HepG2 (cell line): Measurements from ENCODE around the gene SUN1. TPM values are rescaled to one million over a fixed set of nuclear protein-coding genes. Genes with fewer than 3 reads are reported as not detected.
"Not testable (repeated sequence)": the region's sequence is repeated elsewhere in the genome, so short reads cannot be mapped to it uniquely, and the experiment has no call there.

Source experiments
- ATAC-seq: fragments of 200-7000 bp; cut with Tn5 transposase; 3 replicates; pipeline ENCODE4 v1.9.1; 2020; ENCODE audit warnings: mild to moderate bottlenecking, moderate library complexity
- BruUV-seq: library from RNA; stranded (reverse); fragments of 400-500 nt; replicated peaks from 2 replicates; lab custom pipeline; 2021; lab: Mats Ljungman, UMichigan
- CTCF ChIA-PET: fragments of 300-600 bp; formaldehyde crosslinking; extraction: SDS; loops from one replicate; lab custom pipeline; 2021; ENCODE audit warnings: low total read pairs, inconsistent platforms, low intra/inter-chr PET ratio; lab: Yijun Ruan, JAX
- POLR2A ChIA-PET: fragments of 350-600 bp; sonication (Branson Sonifier 250); formaldehyde crosslinking; loops from one replicate; lab custom pipeline; 2020; ENCODE audit warnings: antibody characterized with exemption, inconsistent platforms; lab: Yijun Ruan, JAX
- DNase-seq: peaks from one replicate; pipeline ENCODE4 v3.0.0-alpha.2; 2015; ENCODE audit warnings: low spot score
- FAIRE-seq: peaks from 3 replicates; lab custom pipeline; 2011; peaks lifted over from hg19 to GRCh38; lab: Jason Lieb, UNC
- H2AFZ ChIP-seq: one replicate; pipeline ENCODE4 v1.6.1; 2011; ENCODE audit warnings: low read length, inconsistent platforms
- H3K27ac ChIP-seq: fragments of 300-600 bp; 3 replicates; pipeline ENCODE4 v1.8.0; 2011; ENCODE audit warnings: mixed run types, mild to moderate bottlenecking, mixed read lengths, low read length, inconsistent platforms; ENCODE audit not compliant: insufficient read depth; ENCODE audit errors: extremely low read length
- H3K27me3 ChIP-seq, 2 experiments: fragments of 200-600 bp in 1 of 2; 2 replicates in 1 of 2; 3 replicates in 1 of 2; pipeline versions ENCODE4 v1.6.0 to v1.8.0; 2011; ENCODE audit warnings: low read length in 2 of 2, mild to moderate bottlenecking in 2 of 2, moderate library complexity in 2 of 2, inconsistent platforms in 1 of 2; ENCODE audit not compliant: insufficient read depth in 2 of 2, control insufficient read depth in 1 of 2
- H3K36me3 ChIP-seq, 2 experiments: fragments of 200-600 bp in 1 of 2; replicated peaks in 1 of 2; 2 replicates in 1 of 2; 3 replicates in 1 of 2; pipeline versions ENCODE4 v1.5.1 to v1.8.0; 2011; ENCODE audit warnings: low read length in 2 of 2, inconsistent platforms in 1 of 2; ENCODE audit not compliant: insufficient read depth in 2 of 2, control insufficient read depth in 1 of 2
- H3K4me1 ChIP-seq: 2 replicates; pipeline ENCODE4 v1.5.1; 2012; ENCODE audit warnings: low read length, inconsistent platforms; ENCODE audit not compliant: insufficient read depth
- H3K4me2 ChIP-seq: 2 replicates; pipeline ENCODE4 v1.6.0; 2011; ENCODE audit warnings: low read depth, low read length, inconsistent platforms
- H3K4me3 ChIP-seq, 3 experiments: fragments of 200-600 bp in 1 of 3; sonication (generic), shearing (Covaris generic) in 1 of 3; replicated peaks in 1 of 3; 2 replicates each; pipeline ENCODE4 v1.5.1; 2011 to 2016; ENCODE audit warnings: low read length in 3 of 3, inconsistent platforms in 2 of 3, low read depth in 2 of 3, mild to moderate bottlenecking in 2 of 3, control low read depth in 1 of 3, mixed read lengths in 1 of 3; ENCODE audit not compliant: insufficient read depth in 1 of 3
- H3K79me2 ChIP-seq: one replicate; pipeline ENCODE4 v1.6.1; 2011; ENCODE audit warnings: low read length, inconsistent platforms; ENCODE audit not compliant: insufficient read depth
- H3K9ac ChIP-seq: 2 replicates; pipeline ENCODE4 v1.6.0; 2011; ENCODE audit warnings: mild to moderate bottlenecking, low read depth, low read length, inconsistent platforms; ENCODE audit not compliant: insufficient read depth
- H3K9me3 ChIP-seq: 2 replicates; pipeline ENCODE4 v1.5.1; 2012; ENCODE audit warnings: mild to moderate bottlenecking, low read length
- H4K20me1 ChIP-seq: 2 replicates; pipeline ENCODE4 v1.6.0; 2011; ENCODE audit warnings: inconsistent platforms, mild to moderate bottlenecking, low read length, moderate library complexity; ENCODE audit not compliant: insufficient read depth
- AFF4 ChIP-seq: sonication (generic); formaldehyde crosslinking; IDR thresholded peaks from 2 replicates; pipeline ENCODE4 v1.4.0; 2020; ENCODE audit warnings: missing genetic modification reagents
- KLF15 ChIP-seq: sonication (generic); formaldehyde crosslinking; IDR thresholded peaks from 2 replicates; pipeline ENCODE4 v1.8.1; 2023; ENCODE audit warnings: borderline replicate concordance, mild to moderate bottlenecking, inconsistent platforms, missing genetic modification reagents, mixed read lengths
- MEF2D ChIP-seq: sonication (generic); formaldehyde crosslinking; IDR thresholded peaks from 2 replicates; pipeline ENCODE4 v1.5.1; 2020; ENCODE audit warnings: mild to moderate bottlenecking, missing genetic modification reagents
- NCOR1 ChIP-seq: fragments of 200-600 bp; sonication (generic); IDR thresholded peaks from 2 replicates; pipeline ENCODE4 v1.7.0; 2017; ENCODE audit warnings: antibody characterized with exemption, low read length, borderline replicate concordance
- ZMYM2 ChIP-seq: sonication (generic); formaldehyde crosslinking; IDR thresholded peaks from 2 replicates; pipeline ENCODE4 v1.8.0; 2022; ENCODE audit warnings: mild to moderate bottlenecking, missing genetic modification reagents
- ZNF275 ChIP-seq: sonication (generic); formaldehyde crosslinking; IDR thresholded peaks from 2 replicates; pipeline ENCODE4 v1.8.0; 2022; ENCODE audit warnings: missing genetic modification reagents, mild to moderate bottlenecking, inconsistent platforms, borderline replicate concordance
- WGBS: methylation state at CpG from one replicate; pipeline ENCODE4 v1.1.6; 2017; ENCODE audit warnings: low lambda C conversion rate; 5-methylcytosine and 5-hydroxymethylcytosine counted together
- in situ Hi-C: cut with HindIII; loops from 2 replicates; pipeline ENCODE4 v1.10.0; 2017; ENCODE audit warnings: low pct_unique_long_range_greater_than_20kb; ENCODE audit not compliant: extremely low pct_ligation_motif_present
- intact Hi-C: fragments of 100-400 bp; cut with micrococcal nuclease; formaldehyde crosslinking; loops from one replicate; pipeline ENCODE4 v1.10.0; 2022; ENCODE audit not compliant: unreplicated experiment
- polyA plus RNA-seq, 8 experiments: library from polyadenylated mRNA; depleted of rRNA in 3 of 8; stranded (reverse) in 7 of 8; unstranded in 1 of 8; fragments of >200 nt; fragmentation: Illumina TruSeq in 4 of 8; extraction: Trizol in 4 of 8; gene quantifications; 2 replicates each; pipeline versions ENCODE4 v1.2.1 to v1.2.3, GENCODE V29; 2011 to 2016; ENCODE audit warnings: low read depth in 4 of 8, missing spikeins in 1 of 8, mixed read lengths in 1 of 8; ENCODE audit not compliant: insufficient read depth in 1 of 8
- total RNA-seq, 5 experiments: library from RNA; depleted of rRNA; stranded (reverse); fragments of >200 nt; fragmentation: Illumina TruSeq; extraction: Trizol; gene quantifications; 2 replicates each; pipeline ENCODE4 v1.2.3, GENCODE V29; 2016; ENCODE audit warnings: low read depth in 1 of 5

The SUN1 gene
- total and polyA plus RNA-seq, 2 of the 13 experiments (the other 11 are each of a cell fraction or from before 2014, with no cell fraction given): 47.0 to 126 TPM

GRCh38 chr7:794671-795329, 37.5 kb upstream of the SUN1 start (continued):
- TF ChIP-seq AFF4 (CRISPR knock-in tag) (no peak), ZNF275 (CRISPR knock-in tag) (no peak), KLF15 (CRISPR knock-in tag) (no peak), MEF2D (CRISPR knock-in tag) (no peak), NCOR1 (peak; percentile 72), ZMYM2 (CRISPR knock-in tag) (peak; percentile 52; the same call in 1 of the 2 replicates)

GRCh38 chr7:796434-797169, 35.7 kb upstream of the SUN1 start:
- H3K4me2 ChIP-seq, H3K4me3 ChIP-seq, H2AFZ ChIP-seq, H3K79me2 ChIP-seq, H3K9me3 ChIP-seq, in situ Hi-C loops, BruUV-seq, H3K4me1 ChIP-seq, H3K27me3 ChIP-seq, CTCF ChIA-PET, FAIRE-seq, H4K20me1 ChIP-seq, DNase-seq, H3K9ac ChIP-seq, H3K27ac ChIP-seq, POLR2A ChIA-PET, ATAC-seq, intact Hi-C loops, H3K36me3 ChIP-seq: not testable (repeated sequence)
- WGBS: 90% methylated on average over 8 of the region's 10 CpGs
